ENCODE data around the gene SPATA9. TPM values are rescaled to one million over a fixed set of nuclear protein-coding genes. Genes with fewer than 3 reads are reported as not detected.

Gene SPATA9
- total RNA-seq, 6 experiments from 2014 or later, result 0.17 to 0.73 (median 0.48) TPM

DNA sequence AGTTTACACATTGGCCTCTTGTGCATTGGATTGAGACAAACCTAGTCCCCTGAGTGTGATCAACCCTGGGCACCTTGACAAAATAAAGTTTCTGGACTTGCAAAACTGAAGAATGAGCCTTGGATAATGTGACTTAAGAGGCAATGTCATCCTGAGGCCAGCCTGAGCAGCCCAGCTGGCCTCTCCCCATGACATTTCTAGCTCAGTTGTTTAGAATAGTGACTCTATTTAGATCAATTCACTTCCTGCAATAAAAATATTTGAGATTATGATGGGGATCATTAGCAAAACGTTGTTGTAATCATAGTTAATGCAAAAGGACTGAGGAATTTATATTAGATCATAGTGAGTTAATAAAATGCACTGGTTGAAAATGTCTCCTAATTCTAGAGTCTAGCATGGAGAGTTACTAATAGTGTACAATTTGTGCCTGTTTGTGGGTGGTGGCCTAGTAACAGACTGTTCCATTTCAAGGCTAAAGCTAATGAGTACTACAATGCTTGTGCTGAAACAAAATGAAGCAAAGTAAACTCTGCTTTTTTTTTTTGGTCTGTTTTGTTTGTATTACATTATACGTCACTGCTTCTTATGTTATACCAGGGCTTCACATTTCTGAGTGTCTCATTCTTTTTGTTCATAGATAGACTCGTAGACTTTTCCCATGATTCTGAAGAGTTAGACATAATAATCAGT lies 37.4 kb upstream of the SPATA9 start:
- TF ChIP-seq, protein P1, sequence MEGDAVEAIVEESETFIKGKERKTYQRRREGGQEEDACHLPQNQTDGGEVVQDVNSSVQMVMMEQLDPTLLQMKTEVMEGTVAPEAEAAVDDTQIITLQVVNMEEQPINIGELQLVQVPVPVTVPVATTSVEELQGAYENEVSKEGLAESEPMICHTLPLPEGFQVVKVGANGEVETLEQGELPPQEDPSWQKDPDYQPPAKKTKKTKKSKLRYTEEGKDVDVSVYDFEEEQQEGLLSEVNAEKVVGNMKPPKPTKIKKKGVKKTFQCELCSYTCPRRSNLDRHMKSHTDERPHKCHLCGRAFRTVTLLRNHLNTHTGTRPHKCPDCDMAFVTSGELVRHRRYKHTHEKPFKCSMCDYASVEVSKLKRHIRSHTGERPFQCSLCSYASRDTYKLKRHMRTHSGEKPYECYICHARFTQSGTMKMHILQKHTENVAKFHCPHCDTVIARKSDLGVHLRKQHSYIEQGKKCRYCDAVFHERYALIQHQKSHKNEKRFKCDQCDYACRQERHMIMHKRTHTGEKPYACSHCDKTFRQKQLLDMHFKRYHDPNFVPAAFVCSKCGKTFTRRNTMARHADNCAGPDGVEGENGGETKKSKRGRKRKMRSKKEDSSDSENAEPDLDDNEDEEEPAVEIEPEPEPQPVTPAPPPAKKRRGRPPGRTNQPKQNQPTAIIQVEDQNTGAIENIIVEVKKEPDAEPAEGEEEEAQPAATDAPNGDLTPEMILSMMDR (IDR thresholded peaks at IDR 0.05), result no peak
- DNase-seq, result no peak
- Mint-ChIP-seq H3K9me3 (no peaks in the 10 kb centered on the region), H3K4me1 (ENCODE audit: low read depth) (peaks cover 67% of the 10 kb centered on the region), H3K36me3 (ENCODE audit: low read depth) (peaks cover 13% of the 10 kb centered on the region), H3K4me3 (no peak overlapping the region; the same call in 1 of the 2 replicates), H3K27me3 (ENCODE audit: insufficient read depth) (peaks cover 3% of the 10 kb centered on the region; the same call in 1 of the 2 replicates), H3K27ac (peak overlapping the region; percentile 49)

DNA sequence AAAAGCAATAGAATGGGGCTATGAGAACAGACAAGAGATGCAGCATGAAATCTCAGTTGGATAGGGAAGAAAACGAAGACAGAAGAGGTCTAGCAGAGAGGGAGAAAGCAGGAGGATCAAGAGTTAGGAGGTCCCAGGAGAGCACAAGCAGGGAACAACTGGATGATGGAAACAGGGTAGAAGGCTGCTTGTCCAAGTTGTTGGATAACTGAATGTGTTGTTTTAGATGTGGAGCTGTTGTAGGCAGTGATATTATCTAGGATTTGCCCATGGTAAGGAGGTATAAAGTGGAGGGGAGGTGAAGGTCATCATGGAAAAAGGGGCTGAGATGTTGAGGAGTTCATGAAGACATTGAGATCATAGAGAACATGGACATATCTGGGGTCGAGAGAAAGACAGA lies 35.9 kb upstream of the SPATA9 start:
- Mint-ChIP-seq H3K36me3 (ENCODE audit: low read depth) (peaks cover 20% of the 10 kb centered on the region), H3K27me3 (ENCODE audit: insufficient read depth) (peaks cover 3% of the 10 kb centered on the region; the same call in 1 of the 2 replicates), H3K4me3 (no peak overlapping the region), H3K27ac (no peak overlapping the region), H3K9me3 (no peaks in the 10 kb centered on the region), H3K4me1 (ENCODE audit: low read depth) (peaks cover 67% of the 10 kb centered on the region)
- TF ChIP-seq, protein P1 (IDR thresholded peaks at IDR 0.05), result no peak
- DNase-seq, result no peak

DNA sequence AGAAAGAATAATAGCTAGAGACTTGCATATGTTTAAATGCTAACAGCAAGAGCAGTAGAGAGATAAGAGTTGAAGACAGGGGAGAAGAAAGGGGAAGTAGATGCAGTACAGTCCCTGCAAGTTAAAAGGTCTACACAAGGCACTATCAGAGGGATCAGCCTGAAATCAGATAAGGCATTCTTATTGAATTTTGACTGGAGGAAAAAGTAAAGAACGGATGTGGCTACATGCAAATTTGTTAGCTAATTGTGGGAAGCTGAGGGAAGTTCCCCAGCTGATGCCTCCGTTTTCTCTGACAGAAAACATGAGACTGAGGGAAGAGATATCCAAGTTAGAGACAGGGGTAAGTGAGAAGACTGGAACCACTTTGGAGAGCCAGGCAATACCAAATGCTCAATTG lies 35.4 kb upstream of the SPATA9 start:
- Mint-ChIP-seq H3K4me3 (no peak overlapping the region), H3K27me3 (ENCODE audit: insufficient read depth) (peaks cover 3% of the 10 kb centered on the region; the same call in 1 of the 2 replicates), H3K9me3 (no peaks in the 10 kb centered on the region), H3K4me1 (ENCODE audit: low read depth) (peaks cover 67% of the 10 kb centered on the region), H3K36me3 (ENCODE audit: low read depth) (peaks cover 20% of the 10 kb centered on the region), H3K27ac (no peak overlapping the region)
- no peak for DNase-seq
- TF ChIP-seq, protein P1 (IDR thresholded peaks at IDR 0.05), result no peak

- Mint-ChIP-seq H3K27me3 (ENCODE audit: insufficient read depth) (peaks cover 3% of the 10 kb centered on the region; the same call in 1 of the 2 replicates), H3K27ac (no peak overlapping the region), H3K36me3 (ENCODE audit: low read depth) (peaks cover 20% of the 10 kb centered on the region), H3K4me1 (ENCODE audit: low read depth) (peaks cover 68% of the 10 kb centered on the region), H3K4me3 (no peak overlapping the region), H3K9me3 (no peaks in the 10 kb centered on the region)
- DNase-seq, result no peak
- TF ChIP-seq, protein P1 (IDR thresholded peaks at IDR 0.05), result no peak
These were observed 34.6 kb upstream of the SPATA9 start for GRCh38 chr5:95717439-95717838.

- peaks cover 71% of the 10 kb centered on the region for H3K4me1 Mint-ChIP-seq (ENCODE audit: low read depth)
- H3K27ac Mint-ChIP-seq, result peak overlapping the region; percentile 55
- peaks cover 3% of the 10 kb centered on the region; the same call in 1 of the 2 replicates for H3K27me3 Mint-ChIP-seq (ENCODE audit: insufficient read depth)
- H3K36me3 Mint-ChIP-seq (ENCODE audit: low read depth), result peaks cover 20% of the 10 kb centered on the region
- TF ChIP-seq, protein P1 (IDR thresholded peaks at IDR 0.05), result no peak
- DNase-seq, result peak; percentile 82
- peak overlapping the region; percentile 58 for H3K4me3 Mint-ChIP-seq
- no peaks in the 10 kb centered on the region for H3K9me3 Mint-ChIP-seq
These were observed 33.1 kb upstream of the SPATA9 start for GRCh38 chr5:95715799-95716461.
